Measurements from ENCODE around the gene WIF1.
A peak's percentile ranks its signal among the peaks of the same experiment; 100 is the strongest.

The WIF1 gene

DNA sequence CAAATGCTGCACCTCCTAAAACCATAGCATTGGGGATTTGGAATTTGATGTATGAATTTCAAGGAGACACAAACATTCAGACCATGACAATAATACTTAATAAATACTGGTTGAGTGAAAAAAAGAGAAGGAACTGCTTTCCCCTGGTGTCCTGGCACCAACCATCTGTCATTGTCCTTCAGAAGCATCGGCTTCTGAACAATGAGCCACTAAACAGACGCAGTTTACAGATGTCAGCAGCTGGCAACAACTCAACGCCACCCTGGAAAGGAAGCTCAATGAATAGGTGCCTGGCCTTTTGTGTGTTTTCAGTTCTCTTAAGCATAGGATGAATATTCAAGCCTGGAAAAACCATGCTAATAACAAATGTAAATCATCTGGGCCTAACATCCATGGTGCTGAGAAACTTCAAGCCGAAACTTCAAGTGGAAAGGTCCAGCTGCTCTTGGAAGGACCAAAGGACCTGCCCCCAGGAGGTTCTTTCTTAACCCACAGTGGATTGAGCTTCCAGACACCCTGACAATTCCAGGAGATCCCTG, 101.3 kb downstream of the WIF1 start:
- DNase-seq, result no peak

DNA sequence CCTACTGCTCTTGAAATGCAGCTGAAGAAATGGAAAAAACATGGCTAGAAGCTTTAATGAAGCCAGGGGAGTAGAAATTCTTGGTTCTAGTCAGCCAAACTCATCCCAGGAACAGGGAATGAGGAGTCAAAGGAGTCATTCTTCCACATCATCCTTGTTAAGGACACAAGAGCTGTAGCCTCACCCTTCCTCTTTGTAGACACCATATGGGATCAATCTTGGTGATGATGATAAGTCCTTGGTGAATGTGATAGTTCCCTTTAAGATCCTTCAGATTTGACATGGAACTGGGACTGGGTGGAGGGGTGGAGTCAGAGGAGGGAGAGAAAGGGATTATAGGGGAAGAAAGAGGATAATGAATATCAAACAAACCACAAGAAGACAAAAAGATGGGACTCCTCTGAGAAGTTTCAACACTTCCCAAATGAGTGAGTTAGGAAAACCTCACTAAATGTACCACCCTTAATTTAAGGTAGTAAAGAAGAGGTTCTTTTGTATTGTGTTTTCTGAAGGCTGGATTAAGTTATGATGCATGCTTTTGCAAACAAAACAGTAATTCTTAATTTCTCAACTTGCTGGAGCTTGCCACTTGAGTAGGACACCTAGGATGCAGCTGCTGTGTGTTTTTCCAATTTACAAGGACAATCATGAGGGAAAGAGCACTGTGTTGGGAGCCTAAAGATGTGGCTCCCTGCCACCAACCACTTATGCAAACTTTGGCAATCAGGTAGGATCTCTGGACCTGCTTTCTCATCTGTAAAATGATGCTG, 104.0 kb downstream of the WIF1 start:
- no peak for DNase-seq

GRCh38 chr12:65015850-65016249, 105.3 kb downstream of the WIF1 start:
- DNase-seq, result no peak

DNA sequence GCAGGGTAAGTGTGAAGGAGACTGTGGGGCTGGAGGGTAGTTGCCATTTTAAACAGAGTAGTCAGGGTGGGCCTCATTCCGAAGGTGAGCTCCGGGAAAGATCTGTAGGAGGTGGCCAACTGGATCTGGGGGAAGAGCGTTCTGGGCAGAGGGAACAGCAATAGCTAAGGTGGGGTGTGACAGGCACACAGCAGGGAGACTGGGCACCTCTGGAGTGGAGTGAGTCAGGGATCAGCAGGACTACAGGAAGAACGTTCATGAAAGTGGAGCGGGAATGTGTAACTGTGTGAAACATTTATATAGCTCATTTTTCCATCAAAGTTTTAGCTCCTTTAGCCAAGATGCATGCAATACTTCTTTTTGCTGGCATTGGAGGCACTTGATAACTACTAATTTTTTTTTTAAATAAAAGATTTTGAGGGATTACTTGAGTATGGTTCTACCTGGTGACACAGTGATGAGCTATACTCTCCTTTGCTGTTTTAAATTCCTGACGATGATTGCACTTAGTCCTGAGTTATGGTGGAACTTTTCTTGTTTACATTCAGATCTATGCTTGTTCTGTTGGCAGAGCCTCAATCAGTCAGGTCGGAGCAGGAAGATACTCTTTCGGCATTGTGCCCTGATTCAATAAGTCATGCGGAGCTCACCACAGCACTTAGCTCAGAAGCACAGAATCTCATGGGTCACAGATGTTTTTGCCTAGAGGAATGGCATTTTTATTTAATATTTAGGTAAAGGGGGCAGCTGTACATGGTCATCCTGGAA, 106.4 kb downstream of the WIF1 start:
- DNase-seq, result no peak

- DNase-seq, result no peak
These were observed 110.7 kb downstream of the WIF1 start for GRCh38 chr12:65010437-65010836.

DNA sequence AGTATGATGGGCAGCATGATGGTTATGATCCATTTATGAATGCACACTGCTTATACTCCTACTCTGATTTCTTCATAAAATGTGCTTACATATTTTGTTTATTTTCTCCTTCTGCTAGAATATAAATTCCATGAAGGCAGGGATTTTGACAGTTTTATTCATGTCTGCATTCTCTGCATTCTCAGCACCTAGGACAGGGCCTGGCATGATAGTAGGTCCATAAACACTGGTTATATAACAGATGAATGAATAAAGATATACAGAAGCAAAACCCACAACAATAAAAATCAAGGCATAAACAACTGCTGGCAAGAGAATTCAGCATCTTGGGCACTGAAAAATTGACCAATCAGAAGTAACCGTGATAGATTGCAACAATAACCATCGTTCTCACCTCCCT, 115.4 kb downstream of the WIF1 start:
- no peak for DNase-seq

DNA sequence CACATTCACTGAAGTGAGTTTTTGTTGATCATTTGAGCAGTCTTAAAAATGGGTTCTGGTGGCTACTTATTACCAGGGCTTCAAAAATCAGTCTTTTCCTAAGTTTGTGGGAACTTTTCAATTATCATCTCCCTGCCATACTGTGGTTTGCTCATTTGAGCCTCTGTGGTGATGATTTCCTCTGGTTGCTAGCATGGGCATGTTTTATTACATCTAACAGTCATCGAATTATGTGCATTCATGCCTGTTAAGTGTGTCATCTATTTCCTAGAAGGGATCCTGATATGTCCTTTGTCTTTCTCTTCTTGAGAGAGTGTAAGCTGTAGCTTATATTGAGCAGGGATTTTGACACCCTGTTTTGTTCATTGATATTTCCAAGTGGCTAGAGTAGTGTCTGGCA, 116.8 kb downstream of the WIF1 start:
- peak; percentile 35 for DNase-seq

Data from kidney glomerular epithelial cell (primary cell).